GM19452 (cell line): Measurements from ENCODE around the gene KERA.
"Not testable (repeated sequence)": the region's sequence is repeated elsewhere in the genome, so short reads cannot be mapped to it uniquely, and the experiment has no call there.

Experiments
- ATAC-seq: cut with Tn5 transposase; IDR thresholded peaks from one replicate; pipeline ENCODE4 v1.9.1; 2021; ENCODE audit not compliant: unreplicated experiment

The KERA gene, protein sequence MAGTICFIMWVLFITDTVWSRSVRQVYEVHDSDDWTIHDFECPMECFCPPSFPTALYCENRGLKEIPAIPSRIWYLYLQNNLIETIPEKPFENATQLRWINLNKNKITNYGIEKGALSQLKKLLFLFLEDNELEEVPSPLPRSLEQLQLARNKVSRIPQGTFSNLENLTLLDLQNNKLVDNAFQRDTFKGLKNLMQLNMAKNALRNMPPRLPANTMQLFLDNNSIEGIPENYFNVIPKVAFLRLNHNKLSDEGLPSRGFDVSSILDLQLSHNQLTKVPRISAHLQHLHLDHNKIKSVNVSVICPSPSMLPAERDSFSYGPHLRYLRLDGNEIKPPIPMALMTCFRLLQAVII

GRCh38 chr12:91057368-91058165, at the start of gene KERA:
Gene KERA (minus strand): TSS chr12:91058024. CDS start chr12:91056281, 1,743 bp downstream.
- ATAC-seq, result no peak

- ATAC-seq, result no peak
Measured at GRCh38 chr12:91106283-91106682, 48.5 kb upstream of the KERA start.

- ATAC-seq, result no peak
Measured at GRCh38 chr12:91105807-91106206, 48.0 kb upstream of the KERA start.

DNA sequence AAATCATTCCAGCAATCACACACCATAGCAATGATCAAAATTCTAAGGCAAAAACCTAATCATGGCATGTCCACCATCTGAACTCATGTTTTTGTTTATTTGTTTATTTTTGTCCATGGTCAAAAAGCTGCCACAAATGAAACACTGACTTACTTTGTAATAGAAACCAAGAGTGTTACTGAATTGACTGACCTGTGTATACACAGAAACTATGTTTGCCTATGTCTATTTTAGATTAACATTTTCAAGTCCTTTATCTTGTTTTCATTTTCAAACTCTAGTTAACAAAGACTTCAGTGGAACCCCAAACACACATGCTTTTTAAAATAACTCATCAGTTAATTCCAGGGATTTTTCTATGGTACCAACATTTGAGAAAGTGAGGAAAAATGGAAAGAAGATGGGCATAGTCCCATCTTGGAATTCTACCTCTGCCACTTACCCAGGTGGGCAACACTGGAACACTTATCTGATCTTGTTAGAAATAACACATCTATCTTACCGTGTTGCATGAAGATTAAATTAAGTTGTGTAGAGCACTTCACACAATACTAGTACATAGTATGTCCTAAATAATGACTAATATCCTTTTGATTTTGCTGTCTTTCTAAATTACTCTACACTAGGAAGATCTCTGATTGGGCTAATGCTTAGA, 47.1 kb upstream of the KERA start:
- ATAC-seq, result peak; percentile 51

DNA sequence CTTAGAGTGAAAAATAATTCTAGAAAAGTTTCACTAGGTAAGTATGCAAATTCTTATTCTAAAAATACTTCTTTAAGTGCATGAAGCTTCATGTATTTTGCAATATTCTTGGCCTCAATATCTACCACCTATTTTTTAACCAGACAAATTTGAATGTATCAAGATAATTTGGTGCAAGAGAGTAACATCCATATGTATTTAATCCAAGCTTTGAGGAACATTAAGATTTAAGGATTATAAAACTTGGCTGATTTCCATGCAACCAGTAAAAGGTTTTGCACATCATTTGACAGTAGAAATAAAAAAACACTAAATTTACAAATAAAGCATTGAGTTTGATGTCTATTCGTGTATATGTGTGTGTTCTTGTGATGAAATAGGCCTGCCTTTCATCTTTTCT, 45.8 kb upstream of the KERA start:
- no peak for ATAC-seq

GRCh38 chr12:91103101-91103500, 45.3 kb upstream of the KERA start:
- no peak for ATAC-seq

DNA sequence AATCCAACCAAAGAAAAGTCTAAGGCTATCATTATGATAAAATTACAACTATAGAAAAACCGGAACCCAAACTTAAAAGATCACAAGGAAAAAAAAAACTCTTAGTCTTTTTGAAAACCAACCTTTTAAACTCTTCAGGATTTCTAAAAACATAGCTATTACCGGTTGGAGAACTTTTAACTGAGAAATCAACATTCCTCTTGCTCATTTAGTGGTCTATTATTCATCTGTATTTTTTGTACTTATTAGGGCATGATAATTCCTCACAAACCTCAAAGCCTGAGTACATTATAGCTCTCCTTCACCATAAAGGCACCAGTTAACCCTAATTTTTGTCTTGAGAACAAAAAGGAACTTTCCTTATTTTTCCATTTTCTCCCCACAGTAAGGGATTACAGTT, 43.1 kb upstream of the KERA start:
- no peak for ATAC-seq

DNA sequence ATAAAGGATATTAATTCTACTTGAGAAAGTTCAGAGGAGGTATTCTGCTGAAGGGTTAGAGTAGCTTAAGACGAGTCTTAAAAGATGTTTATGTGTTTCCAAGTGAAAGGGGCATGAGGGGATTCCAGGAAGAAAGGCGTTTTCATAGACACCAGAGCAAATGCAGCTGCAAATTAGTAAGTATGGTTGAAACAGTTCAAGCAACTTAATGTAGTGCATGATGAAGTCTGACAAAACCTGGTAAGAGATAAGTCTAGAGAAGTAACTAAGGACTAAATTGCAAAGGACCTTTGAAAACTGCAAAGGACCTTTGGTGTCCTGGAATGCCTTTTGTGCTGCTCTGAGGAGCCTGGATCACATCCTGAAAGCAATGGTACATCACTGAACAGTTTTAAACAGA, 42.0 kb upstream of the KERA start:
- ATAC-seq, result no peak

- ATAC-seq, result no peak
Measured at GRCh38 chr12:91099341-91099740, 41.5 kb upstream of the KERA start.

GRCh38 chr12:91098941-91099340, 41.1 kb upstream of the KERA start:
- no peak for ATAC-seq

DNA sequence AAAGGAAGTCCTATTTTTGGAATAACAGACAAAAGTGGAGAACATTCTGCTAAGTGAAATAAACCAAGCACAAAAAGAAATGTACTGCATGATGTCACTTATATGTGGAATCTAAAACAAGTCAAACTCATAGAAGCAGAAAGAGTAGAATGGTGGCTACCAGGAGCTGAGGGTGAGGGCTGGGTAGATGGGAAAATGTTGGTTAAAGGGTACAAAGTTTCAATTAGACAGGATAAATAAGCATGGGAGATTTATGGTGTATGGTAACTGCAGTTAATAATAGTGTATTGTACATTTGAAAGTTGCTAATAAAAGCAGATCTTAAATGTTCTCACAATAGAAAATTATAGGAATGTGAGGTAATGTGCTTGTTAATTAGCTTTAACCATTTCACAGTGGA, 40.6 kb upstream of the KERA start:
- no peak for ATAC-seq

- ATAC-seq, result no peak
Measured at GRCh38 chr12:91094957-91095356, 37.1 kb upstream of the KERA start.

DNA sequence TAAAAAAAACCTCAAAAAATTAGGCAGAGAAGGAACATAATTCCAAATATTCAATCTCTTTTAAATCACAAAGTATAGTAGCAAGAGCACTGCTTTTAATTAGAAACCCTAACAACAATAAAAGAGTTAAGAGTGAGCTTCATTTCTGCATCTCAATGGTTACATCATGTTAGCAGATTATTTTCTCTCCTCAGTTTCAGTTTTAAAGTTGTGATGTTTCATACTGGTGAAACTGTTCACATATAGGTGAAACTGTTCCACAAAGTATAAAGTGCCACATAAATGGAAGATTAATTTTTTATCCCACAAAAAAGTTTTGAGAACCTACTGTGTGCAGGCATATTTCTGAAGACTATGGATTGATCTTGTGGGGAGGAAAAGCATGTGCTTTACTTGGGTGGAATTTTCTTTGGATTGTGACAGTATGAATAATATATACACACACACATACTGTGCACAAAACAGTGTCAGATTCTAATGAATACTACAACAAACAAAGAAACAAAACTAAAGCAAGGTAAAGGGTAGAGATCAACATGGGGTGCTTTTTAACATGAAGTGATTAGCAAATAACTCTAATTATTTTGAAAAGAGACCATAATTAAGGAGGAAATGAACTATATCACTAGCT, 36.3 kb upstream of the KERA start:
- no peak for ATAC-seq

DNA sequence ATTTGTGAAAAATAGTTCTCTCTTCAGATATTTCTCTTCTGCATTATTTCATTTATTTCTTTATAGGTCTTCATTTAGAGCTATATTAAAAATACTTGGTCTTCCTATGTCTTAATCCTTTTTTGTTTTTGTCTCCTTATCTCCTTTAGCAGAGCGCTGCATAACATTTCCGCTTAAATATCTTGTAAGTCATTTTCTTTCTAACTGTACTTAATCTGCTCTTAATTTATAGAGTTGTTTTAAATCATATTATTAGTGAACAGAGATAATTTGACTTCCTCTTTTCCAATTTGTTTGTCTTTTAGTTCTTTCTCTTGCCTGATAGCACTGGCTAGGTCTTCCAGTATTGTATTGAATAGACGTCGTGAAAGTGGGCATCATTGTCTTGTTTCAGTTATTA, 35.5 kb upstream of the KERA start:
- ATAC-seq, result no peak

GRCh38 chr12:91091916-91092715, 34.3 kb upstream of the KERA start:
- no peak for ATAC-seq

DNA sequence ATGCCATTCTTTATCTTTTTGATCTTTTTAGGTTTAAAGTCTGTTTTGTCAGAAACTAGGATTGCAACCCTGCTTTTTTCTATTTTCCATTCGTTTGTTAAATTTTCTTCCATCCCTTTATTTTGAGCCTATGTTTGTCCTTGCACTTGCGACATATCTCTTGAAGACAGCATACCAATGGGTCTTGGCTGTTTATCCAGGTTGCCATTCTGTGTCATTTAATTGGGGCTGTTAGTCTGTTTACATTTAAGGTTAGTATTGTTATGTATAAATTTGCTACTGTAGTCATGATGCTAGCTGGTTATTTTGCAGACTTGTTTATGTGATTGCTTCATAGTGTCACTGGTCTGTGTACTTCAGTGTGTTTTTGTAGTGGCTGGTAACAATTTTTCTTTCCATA, 32.1 kb upstream of the KERA start:
- not testable (repeated sequence) for ATAC-seq

DNA sequence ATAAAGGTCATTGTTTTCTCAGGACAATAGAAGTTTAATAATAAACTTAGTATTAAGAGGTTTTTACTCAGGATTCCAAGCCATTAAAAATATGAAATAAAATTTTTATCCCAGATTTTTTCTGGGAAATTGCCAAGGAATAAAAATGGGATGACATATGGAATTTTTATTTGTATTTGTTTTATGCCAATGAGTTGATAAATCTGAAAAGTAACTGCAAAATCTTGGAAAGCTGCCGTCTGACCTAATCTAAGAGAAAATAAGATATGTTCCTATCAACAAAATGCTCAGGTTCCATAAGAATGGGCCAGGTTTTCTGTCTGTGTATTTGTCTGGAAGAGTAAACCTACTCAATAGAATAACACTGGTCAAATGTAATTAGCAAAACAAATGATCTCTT, 22.2 kb upstream of the KERA start:
- no peak for ATAC-seq

- no peak for ATAC-seq
Measured at GRCh38 chr12:91078501-91078900, 20.7 kb upstream of the KERA start.

DNA sequence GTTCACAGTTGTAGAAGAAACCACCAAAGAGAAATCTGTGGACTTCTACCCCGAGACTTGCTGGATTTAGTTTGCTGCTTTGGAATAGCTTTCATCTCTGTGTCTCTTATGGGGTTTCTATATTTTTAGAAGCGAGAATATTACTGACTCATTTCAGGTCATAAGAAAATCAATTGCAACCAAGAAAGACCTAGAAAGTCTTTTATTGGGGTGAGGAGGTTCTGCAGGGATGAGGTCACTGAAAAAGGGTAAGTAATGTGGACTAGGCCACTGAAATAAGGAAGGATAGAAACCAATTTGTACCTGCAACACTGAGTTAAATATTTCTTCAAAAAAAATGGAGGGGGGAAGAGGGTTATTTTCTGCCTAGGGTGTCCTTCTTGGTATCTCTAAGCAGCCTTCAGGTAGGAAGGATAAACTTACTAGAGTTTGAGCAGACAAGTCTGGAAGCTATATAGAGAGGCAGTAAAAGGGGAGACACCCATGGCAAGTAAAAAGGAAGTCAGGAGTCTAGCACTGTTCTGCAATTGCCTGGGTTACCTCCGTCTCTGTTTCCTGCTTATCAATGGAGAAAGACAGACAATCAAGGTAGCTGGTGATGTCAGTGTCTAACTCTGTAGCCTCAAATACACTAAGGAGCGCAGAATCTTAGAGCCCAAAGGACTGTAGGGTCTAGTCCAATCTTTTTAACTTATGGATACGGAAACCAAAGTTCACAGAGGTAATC, 19.6 kb upstream of the KERA start:
- no peak for ATAC-seq

GRCh38 chr12:91074851-91075250, 17.0 kb upstream of the KERA start:
- ATAC-seq, result no peak
